Kidney epithelial cell (primary cell): ENCODE results near the gene RPH3AL. TPM values are rescaled to one million over a fixed set of nuclear protein-coding genes. Genes with fewer than 3 reads are reported as not detected.

Experiments
- DNase-seq: peaks from one replicate; pipeline ENCODE4 v3.0.0-alpha.2; 2010; ENCODE audit warnings: low read depth
- H3K27me3 ChIP-seq: 2 replicates; pipeline ENCODE4 v1.6.0; 2011; ENCODE audit warnings: low read length; ENCODE audit not compliant: control insufficient read depth, insufficient read depth
- H3K36me3 ChIP-seq: 2 replicates; pipeline ENCODE4 v1.5.1; 2011; ENCODE audit warnings: low read length; ENCODE audit not compliant: control insufficient read depth, insufficient read depth
- H3K4me3 ChIP-seq: 2 replicates; pipeline ENCODE4 v1.5.1; 2011; ENCODE audit warnings: low read depth, mild to moderate bottlenecking, control low read depth, low read length
- CTCF ChIP-seq: IDR thresholded peaks from 2 replicates; pipeline ENCODE4 v1.5.1; 2011; ENCODE audit warnings: mild to moderate bottlenecking, moderate library complexity, low read length, control low read depth, inconsistent platforms; ENCODE audit not compliant: insufficient read depth, poor library complexity, severe bottlenecking
- total RNA-seq: library from RNA; depleted of rRNA; stranded (reverse); fragments of >200 nt; gene quantifications from 2 replicates; pipeline ENCODE4 v1.2.3, GENCODE V29; 2015

Gene RPH3AL
- total RNA-seq, 1 donor from 2014 or later: 15.1 TPM

- no peaks in the 10 kb centered on the region for H3K36me3 ChIP-seq
- H3K27me3 ChIP-seq: no peaks in the 10 kb centered on the region
- no peak for DNase-seq
- H3K4me3 ChIP-seq: no peak overlapping the region
- TF ChIP-seq CTCF: no peak
These were observed 120.4 kb downstream of the RPH3AL start for GRCh38 chr17:231966-232807.

GRCh38 chr17:231191-231965, 121.2 kb downstream of the RPH3AL start:
- no peaks in the 10 kb centered on the region for H3K27me3 ChIP-seq
- H3K36me3 ChIP-seq: no peaks in the 10 kb centered on the region
- no peak overlapping the region for H3K4me3 ChIP-seq
- no peak for DNase-seq
- TF ChIP-seq CTCF: no peak

- DNase-seq: no peak
- no peaks in the 10 kb centered on the region for H3K27me3 ChIP-seq
- no peak for TF ChIP-seq CTCF
- H3K36me3 ChIP-seq: no peaks in the 10 kb centered on the region
- H3K4me3 ChIP-seq: no peak overlapping the region
These were observed 122.2 kb downstream of the RPH3AL start for GRCh38 chr17:230395-230770.

GRCh38 chr17:229709-230394, 122.8 kb downstream of the RPH3AL start:
- H3K27me3 ChIP-seq: no peaks in the 10 kb centered on the region
- H3K4me3 ChIP-seq: no peak overlapping the region
- no peak for DNase-seq
- TF ChIP-seq CTCF: no peak
- H3K36me3 ChIP-seq: no peaks in the 10 kb centered on the region

- TF ChIP-seq CTCF: no peak
- Histone ChIP-seq H3K36me3 (no peaks in the 10 kb centered on the region), H3K4me3 (no peak overlapping the region), H3K27me3 (no peaks in the 10 kb centered on the region)
- DNase-seq: no peak
These were observed 123.5 kb downstream of the RPH3AL start for GRCh38 chr17:228951-229708.
